Left renal pelvis (tissue), 4 donors: Measurements from ENCODE around the gene PES1. TPM values are rescaled to one million over a fixed set of nuclear protein-coding genes. Genes with fewer than 3 reads are reported as not detected.
"Not testable (repeated sequence)": the region's sequence is repeated elsewhere in the genome, so short reads cannot be mapped to it uniquely, and the experiment has no call there.

Experiments
- DNase-seq, 4 donors: peaks; one replicate each; pipeline ENCODE4 v3.0.0-alpha.2; 2013; ENCODE audit warnings: low read depth in 4 of 4, low spot score in 3 of 4
- polyA plus RNA-seq, 4 donors: library from polyadenylated mRNA; unstranded; fragments of 120-200 nt; gene quantifications; one replicate each; pipeline ENCODE4 v1.2.1, GENCODE V29; 2013; ENCODE audit not compliant: insufficient read length in 4 of 4

Gene PES1
- polyA plus RNA-seq, 4 donors = 47.1 to 69.6 (median 66.9) TPM

GRCh38 chr22:30578481-30578880, 13.2 kb downstream of the PES1 start:
- DNase-seq = no peak

- no peak for DNase-seq
These were observed 15.9 kb downstream of the PES1 start for GRCh38 chr22:30575859-30576258.

DNA sequence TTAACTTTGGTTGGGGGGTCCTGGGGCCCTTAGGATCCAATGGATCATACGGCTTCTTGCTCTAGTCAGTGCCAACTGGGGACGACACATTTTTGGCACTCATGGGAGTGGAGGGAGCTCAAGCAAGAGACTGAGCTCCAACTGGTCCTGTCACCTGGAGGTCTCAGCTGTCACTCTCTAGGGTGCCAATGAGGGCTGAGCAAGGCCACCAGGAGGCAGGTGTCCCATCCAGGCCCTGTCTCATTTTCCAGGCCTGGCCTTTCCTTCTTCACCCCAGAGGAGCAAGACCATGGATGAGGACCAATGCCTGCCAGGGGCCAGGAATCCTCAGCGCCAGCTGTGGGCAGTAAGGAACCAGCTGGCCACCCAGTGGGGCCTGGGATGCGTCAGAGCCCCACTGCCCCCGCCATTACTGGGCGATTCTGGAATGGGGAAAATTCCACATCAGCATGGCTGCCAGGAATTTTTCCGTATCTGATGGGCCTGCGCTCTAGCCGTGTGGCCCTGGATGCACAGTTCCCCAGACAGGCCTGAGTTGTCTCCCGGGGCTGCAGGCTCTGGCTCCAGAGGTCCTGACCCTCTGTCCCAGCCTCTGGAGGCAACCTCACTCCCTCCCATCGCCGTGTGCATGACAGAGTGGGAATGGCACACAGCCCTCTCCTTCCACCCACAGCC, 16.6 kb downstream of the PES1 start:
- DNase-seq = no peak

GRCh38 chr22:30574095-30574981, 17.4 kb downstream of the PES1 start, which contains the start of gene GAL3ST1:
Gene GAL3ST1, minus strand, starts transcription at chr22:30574665. Its CDS starts 17,273 bp downstream, at chr22:30557392.
- peak in 1 of 4 donors; percentile 39 for DNase-seq

DNA sequence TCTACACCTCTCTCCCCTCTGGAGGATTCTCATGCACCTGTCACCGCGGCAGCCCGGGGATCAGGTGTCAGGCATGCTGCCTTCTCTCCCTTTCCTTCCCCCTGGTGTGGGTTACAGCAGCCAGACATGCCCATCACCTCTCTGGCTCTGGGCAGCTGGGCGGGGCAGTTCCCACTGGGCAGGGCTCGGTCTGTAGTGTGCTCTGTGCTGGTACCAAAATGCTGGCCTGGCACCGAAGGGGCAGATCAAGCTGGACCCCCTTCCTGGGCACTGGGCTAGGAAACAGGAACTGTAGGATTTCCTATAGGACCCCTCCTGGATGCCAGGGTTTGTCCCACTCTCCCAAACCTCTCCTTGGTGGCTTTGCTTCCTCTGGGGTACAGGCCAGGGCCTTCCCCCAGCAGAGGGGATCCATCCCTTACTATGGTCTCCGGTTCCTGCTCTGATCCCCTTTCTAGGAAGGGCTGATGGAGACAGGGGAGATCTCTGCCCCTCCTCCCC, 18.1 kb downstream of the PES1 start:
- no peak for DNase-seq

DNA sequence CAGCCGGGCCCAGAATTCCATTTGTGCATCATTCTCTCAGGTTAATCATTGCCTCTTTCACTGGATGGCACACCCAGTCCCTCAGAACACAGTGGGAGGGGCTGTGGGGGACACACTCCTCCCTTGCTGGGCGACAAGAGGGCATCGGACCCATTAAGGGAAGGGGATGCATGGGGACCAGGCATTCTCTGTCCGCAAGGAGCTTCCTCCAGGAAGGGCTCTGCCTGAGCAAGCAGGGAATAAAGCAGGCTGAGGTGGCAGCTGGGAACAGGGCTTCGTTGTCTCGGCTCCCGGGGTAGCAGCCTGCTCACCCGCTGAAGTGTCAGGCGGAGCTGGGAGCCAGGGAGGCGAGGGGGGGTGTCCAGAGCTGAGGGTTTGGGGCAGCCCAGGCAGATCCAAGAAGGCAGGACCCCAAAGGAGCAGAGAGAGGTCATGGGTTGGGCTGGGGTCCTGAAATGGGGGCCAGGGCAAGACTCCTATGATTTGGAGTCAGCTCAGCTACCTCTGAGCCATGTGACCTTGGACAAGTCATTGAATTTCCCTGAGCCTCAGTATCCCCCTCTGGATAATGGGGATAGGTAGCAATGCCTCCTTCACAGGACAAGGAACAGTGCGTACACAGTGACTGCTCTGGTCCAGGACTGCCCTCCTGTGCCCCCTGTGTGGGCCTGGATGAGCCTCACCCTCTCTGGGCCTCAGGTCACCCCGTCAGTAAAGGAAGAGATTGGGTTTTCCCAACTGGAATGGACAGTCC, 18.7 kb downstream of the PES1 start:
- DNase-seq = no peak

- no peak for DNase-seq
These were observed 19.5 kb downstream of the PES1 start for GRCh38 chr22:30572210-30572609.

DNA sequence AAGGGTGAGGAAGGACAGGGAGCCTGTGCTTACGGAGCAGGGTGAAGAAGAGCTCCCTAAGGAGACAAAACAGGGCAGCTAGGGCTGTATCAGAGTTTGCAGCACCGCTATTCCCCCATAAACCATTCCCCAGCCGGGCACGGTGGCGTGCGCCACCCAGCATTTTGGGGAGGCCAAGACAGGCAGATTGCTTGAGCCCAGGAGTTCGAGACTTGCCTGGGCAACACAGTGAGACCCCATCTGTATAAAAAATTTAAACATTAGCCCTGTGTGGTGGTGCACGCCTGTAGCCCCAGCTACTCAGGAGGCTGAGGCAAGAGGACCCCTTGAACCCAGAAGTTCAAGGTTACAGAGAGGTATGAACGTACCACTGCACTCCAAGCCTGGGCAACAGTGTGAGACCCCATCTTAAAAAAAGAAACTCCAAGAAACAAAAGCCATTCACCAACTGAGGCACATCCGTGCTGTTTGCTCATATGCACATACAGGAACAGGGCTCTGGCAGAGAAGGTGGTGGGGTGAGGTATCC, 22.0 kb downstream of the PES1 start:
- no peak for DNase-seq

GRCh38 chr22:30568137-30568805, 23.4 kb downstream of the PES1 start:
- no peak for DNase-seq

DNA sequence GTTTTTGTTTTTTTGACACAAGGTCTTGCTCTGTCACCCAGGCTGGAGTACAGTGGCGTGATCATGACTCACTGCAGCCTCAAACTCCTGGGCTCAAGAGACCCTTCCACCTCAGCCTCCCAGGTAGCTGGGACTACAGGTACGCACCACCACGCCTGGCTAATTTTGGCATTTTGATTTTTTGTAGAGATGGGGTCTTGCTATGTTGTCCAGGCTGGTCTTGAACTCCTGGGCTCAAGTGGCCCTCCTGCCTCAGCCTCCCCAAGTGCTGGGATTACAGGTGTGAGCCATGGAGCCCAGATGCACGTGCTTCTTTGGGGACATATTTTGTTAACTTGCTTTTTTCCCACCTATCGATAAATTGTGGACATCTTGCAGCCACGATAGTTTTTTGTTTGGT, 24.4 kb downstream of the PES1 start:
- not testable (repeated sequence) for DNase-seq

DNA sequence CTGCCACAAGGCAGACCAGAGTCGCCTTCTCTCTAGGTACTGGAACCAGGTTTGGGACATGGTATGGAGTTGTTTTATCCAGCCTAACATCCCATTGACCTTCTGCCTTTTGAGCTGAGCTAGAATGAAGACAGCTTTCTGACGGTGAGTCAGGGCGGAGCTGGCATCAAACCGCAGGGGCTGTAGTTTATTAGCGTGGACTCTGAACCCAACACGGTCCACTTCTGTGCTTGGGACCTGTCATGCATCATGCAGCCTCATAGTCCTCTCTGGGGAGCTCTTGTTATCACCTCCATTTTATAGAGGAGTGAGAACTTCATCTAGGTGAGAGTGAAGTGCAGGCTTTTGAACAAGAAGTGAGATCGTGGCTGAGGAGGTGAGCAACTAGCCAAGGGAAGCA, 25.6 kb downstream of the PES1 start:
- no peak for DNase-seq

- DNase-seq = no peak
These were observed 26.4 kb downstream of the PES1 start for GRCh38 chr22:30565341-30565740.

GRCh38 chr22:30564761-30565119, 27.0 kb downstream of the PES1 start:
- DNase-seq = no peak

DNA sequence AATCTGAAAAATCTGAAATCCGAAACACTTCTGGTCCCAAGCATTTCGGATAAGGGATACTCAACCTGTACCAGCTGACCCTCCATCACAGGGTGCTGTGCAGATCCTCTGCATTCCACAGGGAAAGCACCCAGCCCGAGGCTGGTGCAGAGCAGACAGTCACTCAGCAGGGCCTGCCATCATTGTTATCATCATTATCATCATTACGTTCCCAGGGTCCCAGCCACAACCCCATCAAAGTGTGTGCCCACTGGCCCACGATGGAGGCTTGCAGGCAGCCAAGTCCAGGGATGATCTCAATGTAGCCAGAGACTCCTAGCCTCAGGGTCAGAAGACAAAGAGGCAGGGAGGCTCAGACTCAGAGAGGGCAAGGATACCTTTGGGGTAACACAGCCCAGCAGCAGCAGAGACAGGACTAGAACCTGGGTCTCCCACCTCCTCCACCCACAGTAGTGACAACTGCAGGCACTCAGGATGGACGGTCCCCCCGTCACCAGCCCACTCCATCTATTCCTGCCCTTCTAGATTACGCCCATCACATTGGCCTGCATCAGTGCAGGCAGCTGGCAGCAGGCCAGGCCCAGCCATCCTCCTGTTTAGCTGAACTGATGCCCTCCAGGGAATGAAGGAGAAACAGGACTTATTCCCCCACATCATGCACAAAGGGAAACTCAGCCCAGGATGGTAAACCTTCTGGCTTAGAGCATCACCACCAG, 27.5 kb downstream of the PES1 start:
- DNase-seq = no peak

DNA sequence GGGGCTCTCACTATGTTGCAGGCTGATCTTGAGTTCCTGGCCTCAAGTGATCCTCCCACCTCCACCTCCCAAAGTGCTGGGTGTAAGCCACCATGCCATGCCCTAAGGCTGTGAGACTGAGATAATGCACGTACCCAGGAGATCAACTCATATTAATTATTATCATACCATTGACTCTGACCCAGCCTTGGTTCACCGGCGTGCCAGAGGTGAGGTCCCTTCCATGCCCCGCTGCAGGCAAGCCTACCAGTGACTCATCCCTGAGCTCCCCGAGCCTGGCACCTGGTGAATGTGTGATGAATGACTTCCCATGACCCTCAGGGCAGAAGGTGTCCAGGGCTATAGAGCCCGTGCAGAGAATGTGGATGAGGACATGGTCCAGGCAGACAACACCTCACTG, 29.3 kb downstream of the PES1 start:
- DNase-seq = no peak

- no peak for DNase-seq
These were observed 30.1 kb downstream of the PES1 start for GRCh38 chr22:30561402-30562189.

- DNase-seq = not testable (repeated sequence)
These were observed 31.0 kb downstream of the PES1 start for GRCh38 chr22:30560643-30561202.

- no peak for DNase-seq
These were observed 31.8 kb downstream of the PES1 start for GRCh38 chr22:30559889-30560288.
